Measurements from ENCODE around the gene UQCC3.

UQCC3 gene, protein sequence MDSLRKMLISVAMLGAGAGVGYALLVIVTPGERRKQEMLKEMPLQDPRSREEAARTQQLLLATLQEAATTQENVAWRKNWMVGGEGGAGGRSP

DNA sequence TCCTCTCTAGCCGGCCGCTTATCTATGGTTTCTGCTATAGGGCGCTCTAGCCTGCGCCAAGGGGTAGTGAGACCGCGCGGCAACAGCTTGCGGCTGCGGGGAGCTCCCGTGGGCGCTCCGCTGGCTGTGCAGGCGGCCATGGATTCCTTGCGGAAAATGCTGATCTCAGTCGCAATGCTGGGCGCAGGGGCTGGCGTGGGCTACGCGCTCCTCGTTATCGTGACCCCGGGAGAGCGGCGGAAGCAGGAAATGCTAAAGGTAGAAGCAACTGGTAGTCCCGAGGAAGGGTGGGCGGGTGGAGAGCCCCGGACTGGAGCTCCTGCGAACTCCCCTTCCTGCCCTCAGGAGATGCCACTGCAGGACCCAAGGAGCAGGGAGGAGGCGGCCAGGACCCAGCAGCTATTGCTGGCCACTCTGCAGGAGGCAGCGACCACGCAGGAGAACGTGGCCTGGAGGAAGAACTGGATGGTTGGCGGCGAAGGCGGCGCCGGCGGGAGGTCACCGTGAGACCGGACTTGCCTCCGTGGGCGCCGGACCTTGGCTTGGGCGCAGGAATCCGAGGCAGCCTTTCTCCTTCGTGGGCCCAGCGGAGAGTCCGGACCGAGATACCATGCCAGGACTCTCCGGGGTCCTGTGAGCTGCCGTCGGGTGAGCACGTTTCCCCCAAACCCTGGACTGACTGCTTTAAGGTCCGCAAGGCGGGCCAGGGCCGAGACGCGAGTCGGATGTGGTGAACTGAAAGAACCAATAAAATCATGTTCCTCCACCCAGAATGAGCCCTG, at the start of gene UQCC3, which contains the start of gene LBHD1:
Gene UQCC3, plus strand, starts transcription at position 66 of the 782 bp plus-strand sequence. Its CDS starts 73 bp downstream, at position 139.
Gene LBHD1, minus strand, starts transcription at position 660 of the 782 bp plus-strand sequence. CDS start 2,236 bp downstream, outside the sequence.
- H3K4me1 ChIP-seq (ENCODE audit: insufficient read depth, low read length) = peaks cover 4% of the 10 kb centered on the region; the same call in 1 of the 2 replicates
- peaks cover 10% of the 10 kb centered on the region; the same call in 1 of the 2 replicates for H3K36me3 ChIP-seq (ENCODE audit: insufficient read depth, low read length)
- no peaks in the 10 kb centered on the region for H3K9me3 ChIP-seq (ENCODE audit: control insufficient read depth, insufficient read depth, low read length)
- H3K9ac ChIP-seq (ENCODE audit: low read depth, low read length) = peak within 1 kb of the TSS; percentile 83

DNA sequence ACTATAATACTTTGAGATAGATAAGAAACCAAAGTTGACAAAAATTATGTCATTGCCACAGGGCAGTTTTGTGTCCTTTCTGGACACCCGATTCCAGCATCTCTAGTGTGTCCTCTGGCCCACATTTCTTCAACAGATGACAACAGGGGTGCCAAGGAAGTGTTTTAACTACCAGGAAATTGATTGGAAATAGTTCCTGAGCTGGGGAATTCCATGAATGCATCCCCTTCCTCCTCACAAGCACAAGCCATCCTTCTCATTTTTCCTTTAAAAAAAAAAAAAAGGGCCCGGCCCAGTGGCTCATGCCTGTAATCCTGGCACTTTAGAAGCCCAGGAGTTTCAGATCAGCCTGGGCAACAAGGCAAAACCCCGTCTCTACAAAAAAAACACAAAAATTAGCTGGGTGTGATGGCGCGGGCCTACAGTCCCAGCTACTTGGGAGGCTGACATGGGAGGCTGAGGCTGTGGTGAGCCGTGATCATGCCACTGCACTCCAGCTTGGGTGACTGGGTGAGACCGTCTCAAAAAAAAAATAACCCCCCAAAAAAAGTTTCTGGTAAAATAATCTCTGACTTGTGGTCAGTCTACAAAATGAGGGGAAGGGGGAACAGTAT, 48.9 kb upstream of the UQCC3 start:
- H3K9ac ChIP-seq (ENCODE audit: low read depth, low read length) = peak overlapping the region; percentile 25
- H3K36me3 ChIP-seq (ENCODE audit: insufficient read depth, low read length) = peaks cover 11% of the 10 kb centered on the region
- peaks cover 6% of the 10 kb centered on the region; the same call in 1 of the 2 replicates for H3K4me1 ChIP-seq (ENCODE audit: insufficient read depth, low read length)

DNA sequence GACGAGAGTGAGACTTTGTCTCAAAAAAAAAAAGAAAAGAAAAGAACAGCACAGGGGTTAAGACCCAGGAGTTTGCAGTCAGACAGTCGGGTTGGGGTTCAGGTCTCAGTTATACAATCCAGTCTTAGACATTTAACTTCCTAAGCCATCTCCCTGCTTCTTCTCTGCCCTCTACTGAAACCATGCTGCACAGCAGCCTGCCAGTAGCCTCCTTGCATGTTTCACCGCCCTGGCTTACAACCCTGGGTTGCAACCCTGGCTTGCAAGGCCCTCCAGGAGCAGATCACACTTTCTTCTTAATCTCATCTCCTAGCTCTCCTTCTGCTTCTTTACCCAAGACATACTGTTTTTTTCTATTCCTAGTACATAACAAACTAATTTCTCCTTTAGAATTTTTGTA, 43.8 kb upstream of the UQCC3 start:
- H3K4me1 ChIP-seq (ENCODE audit: insufficient read depth, low read length) = no peaks in the 10 kb centered on the region
- peaks cover 28% of the 10 kb centered on the region for H3K36me3 ChIP-seq (ENCODE audit: insufficient read depth, low read length)
- no peaks in the 10 kb centered on the region for H3K9me3 ChIP-seq (ENCODE audit: control insufficient read depth, insufficient read depth, low read length)
- no peak overlapping the region for H3K9ac ChIP-seq (ENCODE audit: low read depth, low read length)

More for the DNA sequence above, 48.9 kb upstream of the UQCC3 start:
- no peaks in the 10 kb centered on the region for H3K9me3 ChIP-seq (ENCODE audit: control insufficient read depth, insufficient read depth, low read length)

DNA sequence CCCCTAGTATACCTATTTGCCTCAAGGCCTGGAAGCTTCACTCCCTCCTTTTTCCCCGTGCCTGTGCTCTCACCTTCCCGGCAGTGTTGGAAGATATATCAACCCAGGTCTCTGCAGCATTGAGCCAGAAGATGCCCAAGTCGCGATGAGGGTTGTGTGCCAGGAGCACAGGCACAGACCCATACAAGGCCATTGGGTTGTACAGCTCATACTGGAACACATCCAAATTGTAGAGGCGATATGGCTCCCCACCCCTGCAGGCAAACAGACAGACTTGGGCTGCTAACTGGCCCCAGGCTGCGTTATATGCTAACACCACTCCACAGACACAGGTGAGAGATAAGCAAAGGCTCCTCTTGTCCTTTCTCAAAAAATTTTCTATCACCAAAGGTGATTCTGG, 39.0 kb upstream of the UQCC3 start:
- Histone ChIP-seq H3K9ac (ENCODE audit: low read depth, low read length) (no peak overlapping the region), H3K9me3 (ENCODE audit: control insufficient read depth, insufficient read depth, low read length) (no peaks in the 10 kb centered on the region), H3K36me3 (ENCODE audit: insufficient read depth, low read length) (peaks cover 34% of the 10 kb centered on the region), H3K4me1 (ENCODE audit: insufficient read depth, low read length) (no peaks in the 10 kb centered on the region)

DNA sequence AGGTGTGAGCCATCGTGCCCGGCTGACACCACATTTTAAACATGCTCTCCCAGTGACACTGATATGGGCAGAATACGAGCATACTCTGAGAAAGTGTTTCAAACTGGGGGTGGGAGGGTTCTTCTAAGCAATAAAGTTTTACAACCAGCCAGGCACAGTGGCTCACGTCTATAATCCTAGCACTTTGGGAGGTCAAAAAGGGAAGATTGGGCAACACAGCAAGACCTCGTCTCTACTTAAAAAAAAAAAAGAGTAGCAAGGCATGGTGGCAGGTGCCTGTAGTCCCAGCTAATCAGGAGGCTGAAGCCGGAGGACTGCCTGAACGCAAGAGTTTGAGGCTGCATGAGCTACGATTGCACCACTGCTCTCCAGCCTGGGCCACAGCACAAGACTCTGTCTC, 27.3 kb upstream of the UQCC3 start:
- Histone ChIP-seq H3K4me1 (ENCODE audit: insufficient read depth, low read length) (0 out of 2 replicates have a peak, but pooled peaks cover 6% of the 10 kb centered on the region), H3K9ac (ENCODE audit: low read depth, low read length) (no peak overlapping the region), H3K9me3 (ENCODE audit: control insufficient read depth, insufficient read depth, low read length) (no peaks in the 10 kb centered on the region), H3K36me3 (ENCODE audit: insufficient read depth, low read length) (peaks cover 1% of the 10 kb centered on the region; the same call in 1 of the 2 replicates)

DNA sequence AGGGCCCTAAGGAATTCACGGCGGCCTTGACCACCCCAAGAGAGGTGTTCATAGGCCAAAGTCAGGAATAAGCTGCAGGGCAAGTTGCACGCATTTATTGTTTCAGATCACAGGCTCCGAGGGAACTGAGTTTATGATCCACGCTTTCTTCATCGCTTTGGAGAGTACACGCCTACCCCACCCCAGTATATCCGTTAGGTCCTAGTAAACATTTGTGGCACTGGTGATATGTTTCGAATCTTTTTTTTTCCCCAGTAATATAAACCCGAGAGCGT, 25.9 kb upstream of the UQCC3 start:
- Histone ChIP-seq H3K9me3 (ENCODE audit: control insufficient read depth, insufficient read depth, low read length) (no peaks in the 10 kb centered on the region), H3K4me1 (ENCODE audit: insufficient read depth, low read length) (0 out of 2 replicates have a peak, but pooled peaks cover 6% of the 10 kb centered on the region), H3K36me3 (ENCODE audit: insufficient read depth, low read length) (no peaks in the 10 kb centered on the region; the same call in 1 of the 2 replicates), H3K9ac (ENCODE audit: low read depth, low read length) (peak overlapping the region; percentile 100)

DNA sequence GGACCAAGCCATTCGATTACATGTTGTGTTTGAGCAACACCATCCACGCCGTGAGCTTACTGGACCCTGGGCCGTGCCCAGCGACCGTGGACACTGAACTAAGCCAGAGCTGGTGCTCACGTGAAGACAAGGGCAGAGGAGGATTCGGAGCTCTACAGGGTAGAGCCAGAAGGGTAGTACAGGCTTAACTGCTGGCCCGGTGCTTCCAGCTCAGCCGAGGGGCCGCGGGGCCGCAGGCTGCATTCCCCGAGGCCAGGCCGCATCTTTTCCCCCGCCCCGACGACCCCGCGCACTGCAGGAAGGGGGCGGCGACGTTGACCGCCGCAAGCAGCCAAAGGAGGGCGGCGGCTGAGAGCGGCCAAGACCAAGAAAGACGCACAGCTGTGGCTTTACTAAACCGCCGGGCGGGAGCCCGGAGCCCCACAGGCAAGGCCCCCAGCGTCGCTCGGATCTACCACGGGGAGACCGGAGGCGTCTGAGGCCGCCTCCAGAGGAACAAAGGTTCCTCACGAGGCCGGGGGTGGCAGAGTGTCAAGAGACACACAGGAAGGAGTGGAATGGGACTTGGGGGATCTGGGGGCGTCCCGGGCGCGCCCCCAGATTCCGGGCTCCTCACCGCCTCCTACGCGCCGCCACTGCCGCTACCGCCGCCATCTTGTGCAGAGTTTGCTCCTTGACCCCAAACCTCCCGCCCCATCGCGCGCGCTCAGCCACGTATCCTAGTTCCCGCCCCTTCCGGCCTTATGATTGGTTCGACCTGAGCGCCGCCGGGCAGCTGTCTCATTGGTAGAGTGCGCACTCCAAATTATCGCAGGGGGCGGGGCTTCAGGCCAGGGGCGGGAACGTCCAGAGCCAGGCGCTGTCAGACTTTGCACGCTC, 25.3 kb upstream of the UQCC3 start, which contains the start of gene GANAB:
Gene GANAB, minus strand, starts transcription at position 668 of the 879 bp plus-strand sequence. Its CDS starts 14 bp downstream, at position 654.
- 0 out of 2 replicates have a peak, but pooled peaks cover 6% of the 10 kb centered on the region for H3K4me1 ChIP-seq (ENCODE audit: insufficient read depth, low read length)
- H3K36me3 ChIP-seq (ENCODE audit: insufficient read depth, low read length) = no peaks in the 10 kb centered on the region; the same call in 1 of the 2 replicates

DNA sequence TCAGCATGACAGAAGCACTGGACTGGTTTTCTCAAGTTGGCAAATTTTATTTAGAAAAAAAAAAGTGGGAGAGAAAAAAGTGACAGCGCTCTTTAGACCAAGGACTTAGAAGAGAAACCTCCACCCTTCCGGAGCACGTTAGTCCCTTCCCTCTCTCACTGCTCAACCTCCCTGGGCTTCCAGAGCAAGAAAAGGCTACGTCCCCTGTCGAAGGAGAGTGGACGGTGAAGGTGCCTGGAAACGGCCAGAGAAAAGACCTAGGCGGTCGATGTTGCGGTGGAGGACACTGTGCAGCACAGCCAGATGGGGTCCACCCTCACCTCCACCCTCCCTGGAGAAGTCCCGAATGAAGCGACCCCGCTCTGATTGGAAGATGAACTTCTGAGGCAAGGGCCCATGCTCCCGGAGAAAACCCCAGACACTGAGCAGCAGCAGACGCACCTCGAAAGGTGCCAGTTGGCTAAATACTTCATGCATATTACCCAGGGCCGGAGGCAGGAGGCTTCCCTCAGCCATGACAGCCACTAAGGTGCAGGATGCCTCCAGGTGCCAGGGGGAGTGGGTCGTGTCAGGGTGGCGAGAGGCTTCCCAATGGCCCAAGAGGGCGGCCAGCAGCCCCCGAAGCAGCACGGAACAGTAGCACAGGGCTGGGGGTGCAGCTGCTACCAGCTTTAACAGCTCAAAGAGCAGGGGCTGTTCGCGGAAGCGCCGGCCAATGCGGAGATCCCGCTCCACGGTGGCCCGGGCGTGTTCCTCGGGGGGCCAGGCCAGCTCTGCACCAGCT, 24.5 kb upstream of the UQCC3 start:
- 0 out of 2 replicates have a peak, but pooled peaks cover 10% of the 10 kb centered on the region for H3K4me1 ChIP-seq (ENCODE audit: insufficient read depth, low read length)
- no peak overlapping the region; the same call in 1 of the 2 replicates for H3K9ac ChIP-seq (ENCODE audit: low read depth, low read length)
- H3K36me3 ChIP-seq (ENCODE audit: insufficient read depth, low read length) = no peaks in the 10 kb centered on the region; the same call in 1 of the 2 replicates
- no peaks in the 10 kb centered on the region for H3K9me3 ChIP-seq (ENCODE audit: control insufficient read depth, insufficient read depth, low read length)

More for the DNA sequence above, 25.3 kb upstream of the UQCC3 start, which contains the start of gene GANAB:
- no peaks in the 10 kb centered on the region for H3K9me3 ChIP-seq (ENCODE audit: control insufficient read depth, insufficient read depth, low read length)
- peak within 1 kb of the TSS; percentile 100 for H3K9ac ChIP-seq (ENCODE audit: low read depth, low read length)

DNA sequence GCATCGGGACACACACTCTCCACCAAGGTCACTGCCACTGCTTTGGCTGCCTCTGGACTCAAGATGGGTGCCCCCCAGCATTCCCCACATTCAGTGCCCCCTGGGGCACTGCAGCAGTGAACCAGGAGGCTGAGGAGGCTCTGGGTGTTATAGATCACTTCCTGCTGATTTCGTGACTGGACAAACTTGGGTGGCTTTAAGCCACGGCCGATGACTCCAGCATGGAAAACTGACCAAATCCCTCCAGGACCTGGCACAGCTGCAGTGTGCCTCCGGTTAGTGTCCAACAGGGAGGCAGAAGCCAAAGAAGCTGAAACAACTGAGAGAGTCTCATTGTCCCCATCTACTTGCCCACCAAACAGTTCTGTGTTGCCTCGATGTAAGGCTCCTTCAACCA, 23.9 kb upstream of the UQCC3 start:
- Histone ChIP-seq H3K36me3 (ENCODE audit: insufficient read depth, low read length) (no peaks in the 10 kb centered on the region; the same call in 1 of the 2 replicates), H3K9me3 (ENCODE audit: control insufficient read depth, insufficient read depth, low read length) (no peaks in the 10 kb centered on the region), H3K9ac (ENCODE audit: low read depth, low read length) (no peak overlapping the region), H3K4me1 (ENCODE audit: insufficient read depth, low read length) (0 out of 2 replicates have a peak, but pooled peaks cover 11% of the 10 kb centered on the region)

DNA sequence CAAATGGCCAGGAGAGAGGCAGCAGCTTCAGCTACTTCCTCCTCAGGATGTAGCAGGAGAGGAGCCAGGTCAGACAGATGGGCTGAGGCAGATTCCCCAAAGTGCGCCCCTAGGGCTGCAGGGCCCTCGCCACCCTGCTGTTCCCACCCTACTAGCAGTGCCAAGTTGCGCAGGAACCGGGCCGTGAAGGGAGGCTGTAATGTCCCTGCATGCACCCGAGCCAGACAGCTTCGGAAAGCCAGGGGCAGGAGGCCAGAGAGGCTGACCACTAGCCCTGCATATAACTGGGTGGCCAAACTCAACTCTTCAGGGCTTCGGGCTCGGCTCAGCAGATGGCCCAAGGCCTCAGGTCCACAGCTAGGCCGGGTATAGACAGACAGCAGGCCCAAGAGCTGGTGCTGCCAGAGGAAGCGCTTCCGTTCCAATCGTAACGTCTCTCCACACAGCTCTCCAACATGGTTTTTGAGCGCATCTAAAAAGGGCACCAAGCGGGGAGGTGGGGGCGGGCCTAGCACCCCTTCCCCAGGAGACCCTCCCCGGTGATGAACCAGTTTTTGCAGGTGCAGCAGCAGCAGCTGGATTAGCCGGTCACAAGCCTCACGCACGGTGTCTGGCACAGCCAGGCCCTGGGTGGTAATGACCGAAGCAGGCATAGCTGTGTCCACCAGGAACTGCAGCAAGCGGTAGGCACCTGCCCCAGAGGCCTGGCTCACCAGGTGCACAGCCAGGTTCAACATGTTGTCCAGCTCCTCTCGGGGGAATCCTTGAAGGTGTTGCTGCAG, 23.1 kb upstream of the UQCC3 start:
- H3K36me3 ChIP-seq (ENCODE audit: insufficient read depth, low read length) = no peaks in the 10 kb centered on the region; the same call in 1 of the 2 replicates
- 0 out of 2 replicates have a peak, but pooled peaks cover 11% of the 10 kb centered on the region for H3K4me1 ChIP-seq (ENCODE audit: insufficient read depth, low read length)
- H3K9me3 ChIP-seq (ENCODE audit: control insufficient read depth, insufficient read depth, low read length) = no peaks in the 10 kb centered on the region
- H3K9ac ChIP-seq (ENCODE audit: low read depth, low read length) = no peak overlapping the region

DNA sequence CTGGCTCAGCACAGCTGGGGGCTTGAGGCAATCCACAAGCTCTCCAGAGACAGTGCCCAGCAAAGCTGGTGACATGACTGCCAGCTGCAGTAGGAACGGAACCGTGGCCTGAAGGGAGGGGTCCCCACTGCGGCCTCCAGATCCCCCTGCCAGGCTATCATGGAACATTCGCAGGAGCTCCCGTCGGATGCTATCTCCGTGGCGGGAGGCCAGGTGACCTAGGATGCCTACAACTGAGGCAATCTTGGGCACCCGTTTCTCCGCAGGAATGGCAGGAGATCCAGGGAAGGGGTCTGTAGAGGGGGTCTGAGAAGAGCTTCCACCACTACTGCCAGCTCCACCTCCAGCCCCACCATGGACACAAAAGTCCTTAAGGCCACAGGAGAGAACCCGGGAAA, 22.5 kb upstream of the UQCC3 start:
- Histone ChIP-seq H3K36me3 (ENCODE audit: insufficient read depth, low read length) (no peaks in the 10 kb centered on the region; the same call in 1 of the 2 replicates), H3K9ac (ENCODE audit: low read depth, low read length) (no peak overlapping the region), H3K4me1 (ENCODE audit: insufficient read depth, low read length) (0 out of 2 replicates have a peak, but pooled peaks cover 11% of the 10 kb centered on the region)

DNA sequence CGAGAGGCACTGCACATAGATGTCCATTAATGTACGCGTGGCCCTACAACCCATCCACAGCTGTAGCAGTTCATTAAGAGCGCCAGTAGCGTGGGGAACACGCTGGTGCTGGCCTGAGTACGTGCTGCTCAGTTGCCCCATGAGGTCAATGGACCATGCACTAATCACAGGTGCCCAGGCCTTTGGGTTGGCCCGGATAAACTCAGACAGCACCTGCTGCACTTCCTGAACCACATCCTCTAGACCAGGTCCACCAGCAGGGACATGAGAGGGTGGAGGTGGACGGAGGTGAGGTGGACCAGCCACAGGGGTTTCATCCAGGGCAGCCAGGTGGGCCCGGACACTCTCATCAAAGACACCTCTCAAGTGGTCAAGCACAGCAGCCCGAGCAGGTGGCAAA, 22.0 kb upstream of the UQCC3 start:
- no peak overlapping the region for H3K9ac ChIP-seq (ENCODE audit: low read depth, low read length)
- no peaks in the 10 kb centered on the region for H3K9me3 ChIP-seq (ENCODE audit: control insufficient read depth, insufficient read depth, low read length)
- H3K36me3 ChIP-seq (ENCODE audit: insufficient read depth, low read length) = no peaks in the 10 kb centered on the region; the same call in 1 of the 2 replicates
- H3K4me1 ChIP-seq (ENCODE audit: insufficient read depth, low read length) = 0 out of 2 replicates have a peak, but pooled peaks cover 11% of the 10 kb centered on the region

More for the DNA sequence above, 22.5 kb upstream of the UQCC3 start:
- H3K9me3 ChIP-seq (ENCODE audit: control insufficient read depth, insufficient read depth, low read length) = no peaks in the 10 kb centered on the region
